GM18868 (cell line): ENCODE data around the gene EN2.

Experiments
- ATAC-seq: cut with Tn5 transposase; IDR thresholded peaks from one replicate; pipeline ENCODE4 v1.9.1; 2021; ENCODE audit warnings: mild to moderate bottlenecking, moderate library complexity; ENCODE audit not compliant: unreplicated experiment

EN2 gene

DNA sequence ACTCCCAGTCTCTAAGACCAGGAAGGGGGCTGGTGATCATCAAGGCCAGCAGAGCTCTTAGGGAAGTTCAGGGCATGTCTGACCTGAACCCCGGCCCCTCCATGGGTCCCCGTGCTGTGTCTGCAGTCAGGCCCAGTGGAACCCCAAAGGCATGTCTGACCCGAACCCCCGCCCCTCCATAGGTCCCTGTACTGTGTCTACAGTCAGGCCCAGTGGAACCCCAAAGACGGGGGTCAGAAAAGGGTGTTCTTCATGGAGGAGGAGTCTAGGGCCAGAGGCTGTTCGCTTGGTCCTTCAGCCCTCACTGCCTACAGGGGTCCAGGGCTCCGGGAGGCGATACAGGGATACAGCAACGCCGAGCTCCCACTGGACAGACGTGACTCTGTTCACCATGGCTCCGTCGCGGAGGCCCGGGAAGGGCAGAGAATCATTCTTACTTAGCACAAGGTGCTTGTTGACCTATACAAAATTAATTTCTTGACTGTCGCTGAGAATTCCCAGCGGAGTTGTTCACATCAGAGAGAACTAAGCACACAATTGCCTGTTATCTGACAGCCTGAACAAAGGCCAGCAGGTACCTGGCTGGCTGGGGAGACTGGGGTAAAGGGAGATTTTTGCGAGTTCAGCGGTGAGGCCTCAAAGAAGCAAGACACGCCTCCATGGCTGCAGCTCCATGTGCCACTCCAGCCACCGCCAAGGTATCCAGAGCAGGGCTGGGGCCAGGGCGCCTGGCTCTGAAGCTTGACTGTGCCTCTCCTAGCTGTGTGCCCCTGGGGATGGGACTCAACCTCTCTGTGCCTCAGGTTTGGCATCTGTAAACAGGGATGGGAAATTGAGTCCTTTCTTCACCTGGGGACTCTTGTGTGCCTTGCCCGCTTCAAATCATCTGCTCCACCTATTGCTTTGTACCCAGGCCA is 26.8 kb downstream of the EN2 start:
- no peak for ATAC-seq

DNA sequence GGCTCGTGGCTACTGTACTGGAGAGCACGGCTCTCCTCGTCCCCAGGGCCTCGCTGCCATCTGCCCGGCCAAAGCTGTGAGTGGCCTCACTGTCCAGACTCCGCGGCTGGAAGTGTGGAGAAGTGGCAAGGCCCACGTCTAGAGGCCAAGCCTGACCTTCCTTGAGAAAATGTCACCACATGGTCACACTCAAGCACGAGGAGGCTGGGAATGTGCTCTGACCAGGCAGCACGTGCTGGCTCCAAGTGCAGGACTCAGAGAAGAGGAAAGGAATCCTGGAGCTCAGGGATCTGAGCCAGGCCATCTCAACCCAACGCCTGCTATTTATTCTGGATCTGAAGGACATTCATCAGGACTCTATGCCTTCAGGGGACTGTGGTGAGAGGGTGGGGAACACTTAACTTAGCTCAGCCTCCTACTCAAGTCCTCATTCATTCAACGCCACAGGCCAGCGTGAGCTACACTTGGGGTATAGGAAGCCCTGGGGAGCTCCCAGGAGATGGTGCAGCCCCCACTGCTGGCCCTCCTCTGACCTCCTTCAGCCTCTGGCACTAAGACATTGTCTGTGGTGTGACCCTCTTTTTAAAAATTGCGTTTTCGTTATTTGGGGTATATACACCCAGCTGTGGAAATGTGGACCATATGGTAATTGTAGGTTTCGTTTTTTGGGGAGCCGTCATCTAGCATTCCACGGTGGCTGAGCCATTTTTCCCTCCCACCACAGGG is 29.0 kb downstream of the EN2 start:
- no peak for ATAC-seq

DNA sequence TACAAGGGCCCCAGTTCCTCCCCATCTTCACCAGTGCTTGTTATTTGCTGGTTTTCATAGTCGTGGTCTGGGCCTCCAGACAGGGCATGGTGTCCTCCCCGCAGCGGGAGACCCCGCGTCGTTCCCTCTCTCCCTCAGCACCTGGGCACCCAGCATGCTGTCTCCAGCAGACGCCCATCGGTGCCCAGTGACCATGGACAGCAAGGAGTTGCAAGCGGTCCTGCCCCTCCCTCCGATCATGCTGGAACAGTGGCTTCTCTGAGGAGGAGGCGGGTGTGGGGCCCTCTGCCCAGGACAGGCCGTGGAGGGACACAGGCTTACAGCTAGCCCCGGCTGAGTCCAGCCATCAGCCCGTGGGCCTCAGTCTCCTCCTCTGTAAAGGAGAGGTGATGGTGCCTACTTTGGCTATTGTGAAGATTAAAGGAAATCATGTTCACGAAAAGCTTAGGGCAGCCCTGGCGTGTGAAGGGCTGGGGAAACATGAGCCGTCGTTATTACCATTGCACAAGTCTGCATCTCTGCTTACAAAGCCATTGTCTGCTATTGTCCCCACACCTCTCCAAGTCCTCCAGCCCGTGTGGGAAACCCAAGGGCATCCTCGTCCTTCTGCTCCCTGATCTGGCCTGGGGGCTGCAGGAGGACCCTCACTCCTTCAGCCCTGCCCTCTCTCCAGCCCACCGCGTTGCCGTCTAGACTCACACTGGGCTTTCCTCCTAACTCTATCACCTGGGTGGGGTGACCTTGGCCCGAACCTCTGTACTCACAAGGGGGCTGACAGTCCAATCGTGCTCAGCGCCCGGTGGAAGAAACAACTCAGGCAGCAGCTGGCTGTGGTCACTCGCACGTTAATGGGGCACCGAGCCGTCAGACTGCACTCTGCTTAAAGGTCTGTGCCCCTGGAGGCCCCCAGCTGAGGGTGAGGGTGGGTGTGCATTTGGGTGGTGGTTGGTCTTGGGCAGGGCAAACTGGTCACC is 29.9 kb downstream of the EN2 start:
- ATAC-seq = no peak

DNA sequence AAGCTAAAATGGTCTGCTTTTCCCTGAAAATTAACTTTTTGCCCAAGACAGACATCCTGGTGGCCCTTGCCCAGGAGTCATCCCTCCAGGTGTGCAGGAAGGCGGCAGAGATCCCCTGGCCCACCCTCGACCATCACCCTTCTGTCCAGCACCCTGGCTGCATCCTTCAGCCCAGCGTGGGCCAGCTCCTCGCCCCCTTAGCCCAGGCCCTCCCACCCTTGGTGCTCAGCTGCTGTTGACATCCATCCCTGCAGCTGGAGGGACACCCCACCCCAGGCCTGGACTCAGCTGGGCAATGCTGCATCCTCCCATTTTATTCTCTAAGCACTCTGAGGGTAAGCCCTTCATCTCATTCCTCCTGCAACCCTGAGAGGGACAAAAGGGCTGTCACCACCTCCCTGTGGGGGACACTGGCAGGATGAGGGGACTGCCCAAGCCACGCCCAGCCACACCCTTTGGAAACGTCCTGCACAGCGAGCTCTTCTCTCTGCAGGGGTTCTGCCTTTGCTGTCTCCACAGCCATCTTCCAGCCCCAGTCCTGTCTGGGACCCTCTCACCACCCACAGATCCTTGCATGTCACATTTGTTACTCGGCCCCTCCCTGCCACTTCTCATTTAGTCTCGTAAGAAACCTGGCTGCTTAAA is 30.7 kb downstream of the EN2 start:
- ATAC-seq = no peak

DNA sequence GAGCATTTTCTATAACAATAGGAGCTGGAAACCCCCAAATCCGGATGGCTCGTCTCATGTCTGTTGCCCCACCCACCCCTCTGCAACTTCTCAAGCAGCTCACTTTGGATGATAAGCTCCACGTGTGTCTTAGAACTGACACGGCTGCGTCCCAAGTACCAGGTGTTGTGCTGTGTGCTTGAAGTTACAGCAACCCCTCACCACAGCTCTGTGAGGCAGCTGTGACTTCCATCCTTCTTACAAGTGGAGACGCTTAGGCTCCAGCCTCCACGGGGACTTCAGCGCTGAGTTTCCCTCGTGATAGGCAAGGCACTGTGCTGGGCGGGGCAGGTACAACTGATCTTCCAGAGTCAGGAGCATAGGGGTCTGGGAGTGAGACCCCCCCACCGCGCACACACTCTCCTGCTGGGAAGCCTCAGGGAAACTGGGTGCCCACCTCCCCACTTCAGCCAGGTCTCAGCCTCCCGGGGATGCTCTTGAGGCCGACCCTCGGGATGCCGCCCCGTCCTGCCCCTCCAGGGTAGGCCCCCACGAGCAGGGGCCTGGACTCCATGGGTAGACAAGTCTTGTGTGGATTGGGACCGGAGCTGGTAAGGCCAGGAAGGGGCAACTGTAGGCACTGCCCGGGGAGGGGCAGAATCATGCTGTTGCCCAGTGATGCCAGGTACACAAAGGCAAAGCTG is 31.4 kb downstream of the EN2 start:
- no peak for ATAC-seq

DNA sequence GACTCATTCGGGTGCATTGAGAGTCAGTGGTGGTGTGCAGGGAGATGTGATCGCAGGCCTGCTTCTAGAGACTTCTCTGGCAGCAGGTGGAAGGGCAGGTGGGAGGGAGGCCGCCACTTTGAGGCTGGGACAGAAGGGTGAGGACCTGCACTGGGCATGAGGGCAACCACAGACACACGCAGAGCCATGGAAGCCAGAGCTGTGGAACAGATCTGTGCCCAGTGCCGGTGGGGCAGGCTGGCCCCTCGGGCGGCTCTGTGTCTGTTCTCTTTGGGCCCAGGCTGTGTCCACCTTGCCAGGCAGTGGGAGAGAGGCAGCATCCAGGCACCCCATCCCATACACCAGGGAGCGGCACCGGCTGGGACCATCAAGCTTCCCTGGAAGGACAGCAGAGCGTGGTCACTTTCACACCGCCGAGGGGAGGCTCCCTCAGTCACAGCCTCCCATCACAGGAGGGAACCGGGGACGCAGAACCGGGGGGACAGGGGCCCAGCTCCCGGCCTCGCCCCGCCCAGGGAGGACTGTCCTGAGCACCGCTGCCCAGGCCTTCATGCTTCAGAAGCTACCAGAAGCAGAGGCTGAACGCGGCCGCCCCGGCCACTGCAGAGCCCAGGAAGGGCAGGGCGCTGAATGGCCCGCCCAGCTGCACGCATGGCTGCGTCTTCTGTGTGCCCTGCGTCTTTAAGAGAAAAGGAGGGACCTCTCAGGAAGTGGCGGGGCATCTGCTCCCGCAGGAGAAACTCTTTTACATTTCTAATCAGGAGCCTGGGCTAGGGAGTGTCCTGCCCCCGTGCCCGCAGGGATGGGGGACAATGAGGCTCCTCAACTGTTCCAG is 32.1 kb downstream of the EN2 start:
- peak; percentile 17 for ATAC-seq

DNA sequence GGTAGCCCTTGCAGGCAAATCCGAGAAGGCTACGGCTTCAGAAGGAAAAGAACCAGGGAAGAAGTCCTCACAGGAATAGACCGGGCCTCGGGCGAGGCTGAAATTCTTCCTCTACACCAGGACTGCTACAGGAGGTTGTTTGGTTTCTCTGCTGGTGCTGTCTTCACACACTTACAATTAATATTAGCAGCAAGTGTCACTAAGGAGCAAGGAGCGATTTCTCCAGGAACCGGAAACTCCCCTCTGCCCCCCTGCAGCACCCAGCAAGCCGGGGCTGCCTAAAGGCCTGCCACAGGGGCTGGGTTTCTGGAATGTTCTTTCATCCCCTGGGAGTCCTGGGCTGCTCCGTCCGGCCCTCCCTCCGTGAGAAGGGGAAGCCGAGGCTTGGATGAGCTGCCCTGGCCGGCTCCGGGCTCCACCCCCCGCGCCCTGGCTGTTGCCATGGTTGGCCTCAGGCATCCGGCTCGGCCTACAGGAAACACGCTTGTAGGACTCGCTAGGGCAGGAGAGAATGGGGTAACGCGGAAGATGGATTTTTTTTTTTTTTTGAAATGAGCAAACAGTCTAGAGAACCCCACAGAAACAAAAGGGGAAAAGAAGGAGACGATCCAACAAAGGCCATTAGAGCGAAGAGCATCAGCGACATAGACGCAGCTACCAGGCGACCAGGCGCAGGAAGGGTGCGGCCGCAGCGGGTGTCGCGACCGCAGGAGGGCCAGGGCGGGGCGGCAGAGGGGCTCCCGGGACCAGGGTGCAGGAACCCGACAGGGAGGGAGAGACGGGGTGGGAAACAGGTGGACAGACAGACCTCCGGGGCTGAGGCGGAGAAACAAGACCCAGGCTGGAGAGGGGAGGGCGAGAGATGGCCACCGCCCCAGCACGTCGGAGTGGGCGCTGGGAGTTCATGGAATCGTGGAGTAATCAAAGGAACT is 33.0 kb downstream of the EN2 start:
- peak; percentile 93 for ATAC-seq

DNA sequence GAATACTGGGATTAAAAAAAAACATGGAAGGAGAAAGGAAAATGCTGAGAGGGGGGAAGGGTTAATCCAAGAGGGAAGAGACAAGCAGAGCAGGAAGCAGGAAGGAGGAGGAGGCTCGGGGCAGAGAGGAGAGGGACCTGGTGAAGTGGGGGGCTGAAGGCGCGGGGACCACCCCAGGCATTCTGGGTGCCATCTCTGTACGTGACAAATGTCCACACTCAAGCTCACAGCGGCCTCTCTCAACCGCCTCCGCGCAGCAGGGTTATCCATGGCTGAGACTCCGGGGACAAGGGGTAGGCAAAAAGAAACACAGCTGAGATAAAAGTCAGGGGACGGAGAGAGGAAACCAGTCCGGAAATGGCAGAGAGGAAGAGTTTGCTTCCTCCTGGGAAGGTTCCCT is 33.9 kb downstream of the EN2 start:
- no peak for ATAC-seq

DNA sequence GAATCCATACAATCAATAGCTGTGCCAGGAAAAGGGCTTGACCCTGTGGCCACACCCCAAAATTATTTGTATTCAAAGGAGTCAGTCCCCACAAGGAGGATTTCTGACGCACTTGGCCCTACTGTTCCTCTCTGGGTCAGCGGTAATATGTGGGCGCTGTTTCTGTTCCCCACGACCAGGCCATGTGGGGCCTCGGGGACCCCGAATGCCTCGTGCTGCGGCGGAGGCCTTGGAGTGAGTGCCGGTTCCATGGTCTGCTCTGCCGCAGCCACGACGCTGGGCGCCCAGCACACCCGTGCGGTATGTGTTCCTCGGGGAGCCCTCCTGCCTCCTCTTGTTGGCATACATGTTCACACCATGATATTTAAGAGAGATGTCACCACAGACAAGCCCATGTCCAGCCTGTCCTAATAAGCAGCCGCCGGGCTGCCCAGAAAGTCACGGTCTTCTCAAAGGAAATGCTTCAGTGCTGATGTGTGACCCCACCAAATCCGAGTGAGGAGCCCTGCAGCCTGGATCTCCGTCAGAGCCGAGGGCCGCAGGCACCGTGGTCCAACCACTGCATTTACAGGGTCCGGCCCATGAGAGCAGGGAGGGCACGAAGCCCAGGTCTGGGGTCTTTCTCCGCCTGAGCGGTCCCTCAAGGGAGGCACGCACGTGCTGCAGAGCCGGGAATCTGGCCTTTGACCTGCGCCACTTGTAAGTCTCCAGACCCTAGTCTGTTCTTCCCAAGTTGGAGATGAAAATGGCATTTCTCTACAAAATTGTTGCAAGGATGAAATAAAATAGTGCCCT is 36.0 kb downstream of the EN2 start:
- no peak for ATAC-seq

DNA sequence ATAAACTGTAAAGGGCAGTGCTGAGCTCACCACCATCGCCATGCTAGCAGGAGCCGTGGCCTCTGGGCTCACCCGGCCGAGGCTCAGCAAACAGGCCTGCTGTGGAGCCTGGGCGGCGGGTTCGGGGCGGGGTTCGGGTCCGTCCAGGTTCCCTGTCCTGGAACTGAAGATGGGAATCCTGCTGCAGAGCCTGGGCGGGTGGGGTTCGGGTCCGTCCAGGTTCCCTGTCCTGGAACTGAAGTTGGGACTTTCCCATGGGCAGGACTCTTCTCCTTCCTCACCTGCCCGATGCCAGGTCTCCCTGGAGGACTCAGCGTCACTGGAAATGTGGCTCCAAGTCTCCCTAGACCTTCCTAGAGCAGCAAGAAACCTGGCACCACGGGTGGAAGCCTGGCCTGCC is 36.6 kb downstream of the EN2 start:
- ATAC-seq = no peak

DNA sequence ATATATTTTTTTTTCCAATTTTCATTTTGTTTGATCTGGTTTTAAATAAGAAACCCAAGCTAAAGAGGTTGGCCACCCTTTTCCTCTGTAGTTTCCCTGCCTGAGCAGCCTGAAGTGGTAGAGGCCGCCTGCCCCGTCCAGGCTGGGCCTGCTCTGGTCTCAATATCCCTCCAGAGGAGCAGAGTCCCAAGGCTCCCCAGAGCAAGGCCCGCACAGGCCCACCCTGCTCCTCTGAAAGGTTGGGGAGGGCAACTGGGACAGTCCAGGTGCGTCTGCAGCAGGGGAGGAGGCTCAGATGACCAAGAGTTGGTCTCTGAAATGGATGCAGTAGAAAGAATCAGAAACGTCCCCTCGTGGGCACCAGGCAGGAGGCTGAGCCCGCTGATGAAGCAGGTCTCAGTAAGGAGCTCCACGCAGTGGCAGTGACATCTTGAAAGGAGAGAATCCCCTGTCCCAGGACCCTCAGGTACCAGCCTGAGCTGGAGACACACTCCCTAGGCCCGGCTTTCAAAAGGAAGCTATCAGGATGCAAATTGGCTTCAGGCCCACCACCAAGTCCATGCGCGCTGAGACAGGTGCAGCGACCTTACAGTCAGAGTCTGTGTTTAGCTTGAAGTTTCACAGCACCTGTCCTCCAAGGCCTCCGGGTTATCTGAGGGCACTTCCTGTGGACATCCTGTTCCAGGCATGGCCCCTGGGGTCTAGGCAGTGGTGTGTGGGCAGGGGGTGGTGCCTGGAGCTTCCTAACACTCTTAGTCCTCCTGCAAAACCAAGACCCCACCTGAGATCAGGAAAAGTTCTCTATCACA is 37.7 kb downstream of the EN2 start:
- ATAC-seq = no peak

DNA sequence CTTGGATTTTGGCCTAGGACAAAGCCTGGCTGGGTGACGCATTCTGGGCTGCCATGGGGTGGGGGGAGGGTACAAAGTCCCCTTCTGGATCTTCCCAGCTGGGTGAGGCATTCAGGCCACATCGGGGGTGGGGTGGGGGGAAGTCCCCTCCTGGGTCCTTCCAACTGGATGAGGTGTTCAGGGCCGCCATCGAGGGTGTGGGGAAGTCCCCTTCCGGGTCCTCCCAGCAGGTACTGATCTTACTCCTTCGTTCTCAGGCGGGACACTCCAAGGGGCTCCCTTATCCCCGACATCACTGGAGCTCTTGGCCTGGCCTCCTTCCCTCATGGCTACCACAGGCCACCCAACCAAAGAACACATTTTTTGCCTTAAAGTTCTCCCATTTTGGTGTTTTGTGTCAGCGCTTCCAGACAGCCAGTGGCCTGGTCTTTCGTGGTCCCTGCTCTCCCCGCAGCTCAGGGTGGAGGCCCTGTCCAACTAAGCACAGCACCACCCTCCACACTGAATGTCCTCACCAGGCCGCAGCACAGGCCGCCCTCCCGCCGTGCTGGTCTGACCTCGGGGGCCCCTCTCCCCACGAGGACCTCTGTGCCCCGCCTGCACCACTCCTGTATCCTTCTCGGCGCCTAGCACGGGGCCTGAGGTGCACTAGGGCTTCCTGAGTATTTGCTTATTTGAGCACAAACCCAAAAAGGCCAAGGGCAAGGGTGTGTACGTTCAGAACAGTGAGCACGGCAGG is 38.5 kb downstream of the EN2 start:
- ATAC-seq = no peak

DNA sequence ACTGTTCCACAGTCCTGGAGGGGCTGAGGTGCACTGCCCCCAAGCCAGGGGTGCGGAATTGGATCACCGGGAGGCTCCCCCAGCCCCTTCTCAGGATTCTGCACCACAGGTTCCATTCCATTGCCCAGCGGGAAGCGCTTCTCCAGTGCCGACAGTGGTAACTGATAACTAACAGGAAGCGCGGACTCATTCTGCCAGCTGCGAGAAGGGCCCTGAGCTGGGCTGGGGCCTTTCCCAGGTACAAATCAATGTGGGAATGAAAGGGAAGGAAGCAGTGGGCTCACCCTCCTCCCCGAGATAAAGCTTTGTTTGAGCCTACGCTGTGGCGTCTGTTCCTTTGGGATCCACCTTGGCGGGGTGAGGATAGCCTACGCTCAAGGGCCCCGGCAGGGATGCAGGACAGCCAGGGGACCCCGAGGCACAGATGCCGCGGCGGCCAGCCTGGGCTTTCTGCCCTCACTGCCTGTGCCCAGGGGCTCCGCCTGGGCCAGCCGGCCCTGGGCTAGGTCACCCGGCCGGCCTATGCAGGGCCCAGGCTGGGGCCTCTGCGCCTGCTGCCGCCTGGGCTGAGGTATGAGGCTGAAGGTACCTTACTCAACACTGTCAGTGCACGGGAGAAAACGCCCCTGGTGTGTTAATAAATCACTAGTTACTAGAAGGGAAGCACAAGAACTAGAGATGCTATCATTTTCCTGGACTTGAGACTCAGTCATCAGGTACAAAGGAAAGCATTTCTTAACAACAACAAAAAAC is 39.4 kb downstream of the EN2 start:
- no peak for ATAC-seq

DNA sequence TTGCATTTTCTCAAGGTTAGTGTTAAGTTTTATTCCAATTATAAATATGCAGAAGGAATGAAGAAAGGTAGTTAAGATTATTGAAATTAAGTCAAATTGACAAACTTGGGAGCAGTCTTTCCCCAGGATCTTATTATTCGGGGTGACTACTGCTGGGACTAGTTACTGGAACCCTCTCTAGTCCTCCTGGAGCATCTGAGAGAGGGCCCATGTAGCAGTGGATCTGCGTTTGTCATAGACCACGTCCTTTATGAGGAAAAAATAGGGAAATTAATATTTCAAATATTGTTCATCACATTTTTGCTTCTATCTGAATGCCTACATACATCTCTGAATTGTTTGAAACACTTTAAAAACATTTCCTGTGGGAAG is 47.5 kb downstream of the EN2 start:
- ATAC-seq = no peak

DNA sequence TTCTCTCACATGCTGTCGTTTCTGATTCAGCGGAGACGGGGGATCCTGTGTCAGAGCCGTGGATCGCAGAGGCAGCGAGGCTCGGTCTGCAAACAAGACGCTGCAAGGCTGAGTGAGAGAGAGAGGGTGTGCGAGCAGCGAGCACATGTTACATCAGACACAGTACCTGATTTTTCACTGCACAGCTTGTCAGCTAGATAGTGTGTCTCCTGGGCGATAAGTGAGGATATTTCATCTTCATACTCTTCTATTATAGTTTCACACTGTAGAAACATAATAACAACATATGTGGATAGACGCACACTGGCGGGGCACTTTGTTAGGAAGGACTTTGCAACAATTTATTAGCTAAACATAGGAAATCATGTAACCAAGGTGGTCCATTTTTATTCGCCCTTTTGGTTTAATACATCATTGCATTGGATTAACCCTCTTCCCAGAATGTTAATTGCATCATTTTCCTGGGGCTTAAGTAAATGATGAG is 49.0 kb downstream of the EN2 start:
- ATAC-seq = peak; percentile 47
